Panc1 (cell line): Measurements from ENCODE around the gene SLIT3. TPM values are rescaled to one million over a fixed set of nuclear protein-coding genes. Genes with fewer than 3 reads are reported as not detected.

ENCODE experiments used
- ATAC-seq: fragments of 200-7000 bp; cut with Tn5 transposase; 2 replicates; pipeline ENCODE4 v1.9.1; 2020; ENCODE audit warnings: mild to moderate bottlenecking, moderate library complexity
- BruUV-seq: library from RNA; stranded (reverse); fragments of 400-500 nt; replicated peaks from 2 replicates; lab custom pipeline; 2021; lab: Mats Ljungman, UMichigan
- CTCF ChIA-PET: fragments of 300-600 bp; sonication (Branson Sonifier 250); formaldehyde crosslinking; loops from one replicate; lab custom pipeline; 2022; ENCODE audit warnings: antibody characterized with exemption; lab: Charles Lee
- POLR2A ChIA-PET: fragments of 300-600 bp; sonication (Branson Sonifier 250); formaldehyde crosslinking; loops from one replicate; lab custom pipeline; 2022; ENCODE audit warnings: antibody characterized with exemption; lab: Charles Lee
- DNase-seq: peaks from one replicate; pipeline ENCODE4 v3.0.0-alpha.2; 2010; ENCODE audit warnings: low read depth, low spot score
- H3K27ac ChIP-seq: 2 replicates; pipeline ENCODE4 v1.5.1; 2011; ENCODE audit warnings: mild to moderate bottlenecking, low read length, inconsistent platforms
- H3K27me3 ChIP-seq: fragments of 200-500 bp; sonication (Bioruptor generic); 2 replicates; pipeline ENCODE4 v1.6.0; 2014; ENCODE audit warnings: low read length, inconsistent platforms; ENCODE audit not compliant: control insufficient read depth, insufficient read depth
- H3K36me3 ChIP-seq: fragments of 200-500 bp; sonication (Bioruptor generic); 2 replicates; pipeline ENCODE4 v1.5.1; 2014; ENCODE audit warnings: inconsistent platforms, mild to moderate bottlenecking, low read length, moderate library complexity; ENCODE audit not compliant: control insufficient read depth, insufficient read depth
- H3K4me1 ChIP-seq: 2 replicates; pipeline ENCODE4 v1.5.1; 2011; ENCODE audit warnings: inconsistent platforms, mild to moderate bottlenecking, low read length, moderate library complexity; ENCODE audit not compliant: control insufficient read depth, insufficient read depth
- H3K4me3 ChIP-seq, 2 experiments: 2 replicates each; pipeline ENCODE4 v1.5.1; 2011 to 2012; ENCODE audit warnings: low read depth in 2 of 2, low read length in 2 of 2, mild to moderate bottlenecking in 2 of 2, inconsistent platforms in 1 of 2, moderate library complexity in 1 of 2
- H3K9me3 ChIP-seq: fragments of 200-500 bp; sonication (Bioruptor generic); 2 replicates; pipeline ENCODE4 v1.5.1; 2014; ENCODE audit warnings: low read depth, mild to moderate bottlenecking, inconsistent platforms, low read length, moderate library complexity; ENCODE audit not compliant: control insufficient read depth, insufficient read depth
- POLR2AphosphoS5 ChIP-seq: IDR thresholded peaks from 2 replicates; pipeline ENCODE4 v1.6.1; 2012; ENCODE audit warnings: mild to moderate bottlenecking, low read depth, low read length, moderate library complexity
- SIN3A ChIP-seq: IDR thresholded peaks from 2 replicates; pipeline ENCODE4 v1.6.1; 2012; ENCODE audit warnings: low read depth, mild to moderate bottlenecking, low read length, moderate library complexity, borderline replicate concordance; ENCODE audit not compliant: insufficient read depth
- TCF7L2 ChIP-seq: IDR thresholded peaks from 2 replicates; pipeline ENCODE4 v1.6.1; 2011; ENCODE audit warnings: mild to moderate bottlenecking, low read depth, low read length, inconsistent platforms
- in situ Hi-C: cut with HindIII; loops from 2 replicates; pipeline ENCODE4 v1.10.0; 2016; ENCODE audit warnings: low sequenced_read_pairs, low pct_unique_long_range_greater_than_20kb
- intact Hi-C: fragments of 100-400 bp; cut with micrococcal nuclease; formaldehyde crosslinking; loops from one replicate; pipeline ENCODE4 v1.10.0; 2022; ENCODE audit not compliant: unreplicated experiment
- total RNA-seq: library from RNA; stranded (reverse); gene quantifications from one replicate; pipeline ENCODE4 v1.2.1, GENCODE V29; 2021; ENCODE audit not compliant: unreplicated experiment
- TF ChIP-seq, protein P1 (sequence below): fragments of 450-650 bp; IDR thresholded peaks from 2 replicates; pipeline ENCODE4 v1.5.1; 2017; ENCODE audit warnings: mild to moderate bottlenecking
- TF ChIP-seq, protein P2 (sequence below), 2 experiments: IDR thresholded peaks; 2 replicates each; pipeline ENCODE4 v1.6.1; 2011 to 2012; ENCODE audit warnings: low read depth in 2 of 2, control low read depth in 1 of 2, low read length in 1 of 2, mild to moderate bottlenecking in 1 of 2, moderate library complexity in 1 of 2; ENCODE audit not compliant: insufficient read depth in 1 of 2

SLIT3 gene
- total RNA-seq, 1 experiment from 2014 or later = 26.4 TPM

GRCh38 chr5:169291877-169292276 is 9.1 kb downstream of the SLIT3 start:
- H3K4me3 ChIP-seq = no peak overlapping the region
- DNase-seq (no peak), ATAC-seq (no peak)
- H3K27me3 ChIP-seq = no peaks in the 10 kb centered on the region
- no TSS peak for BruUV-seq
- in situ Hi-C loops = no loop called here
- peaks cover 8% of the 10 kb centered on the region for H3K4me1 ChIP-seq
- TF ChIP-seq TCF7L2 (no peak), POLR2AphosphoS5 (no peak), SIN3A (no peak)
- TF ChIP-seq, protein P1, sequence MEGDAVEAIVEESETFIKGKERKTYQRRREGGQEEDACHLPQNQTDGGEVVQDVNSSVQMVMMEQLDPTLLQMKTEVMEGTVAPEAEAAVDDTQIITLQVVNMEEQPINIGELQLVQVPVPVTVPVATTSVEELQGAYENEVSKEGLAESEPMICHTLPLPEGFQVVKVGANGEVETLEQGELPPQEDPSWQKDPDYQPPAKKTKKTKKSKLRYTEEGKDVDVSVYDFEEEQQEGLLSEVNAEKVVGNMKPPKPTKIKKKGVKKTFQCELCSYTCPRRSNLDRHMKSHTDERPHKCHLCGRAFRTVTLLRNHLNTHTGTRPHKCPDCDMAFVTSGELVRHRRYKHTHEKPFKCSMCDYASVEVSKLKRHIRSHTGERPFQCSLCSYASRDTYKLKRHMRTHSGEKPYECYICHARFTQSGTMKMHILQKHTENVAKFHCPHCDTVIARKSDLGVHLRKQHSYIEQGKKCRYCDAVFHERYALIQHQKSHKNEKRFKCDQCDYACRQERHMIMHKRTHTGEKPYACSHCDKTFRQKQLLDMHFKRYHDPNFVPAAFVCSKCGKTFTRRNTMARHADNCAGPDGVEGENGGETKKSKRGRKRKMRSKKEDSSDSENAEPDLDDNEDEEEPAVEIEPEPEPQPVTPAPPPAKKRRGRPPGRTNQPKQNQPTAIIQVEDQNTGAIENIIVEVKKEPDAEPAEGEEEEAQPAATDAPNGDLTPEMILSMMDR = no peak
- TF ChIP-seq, protein P2, sequence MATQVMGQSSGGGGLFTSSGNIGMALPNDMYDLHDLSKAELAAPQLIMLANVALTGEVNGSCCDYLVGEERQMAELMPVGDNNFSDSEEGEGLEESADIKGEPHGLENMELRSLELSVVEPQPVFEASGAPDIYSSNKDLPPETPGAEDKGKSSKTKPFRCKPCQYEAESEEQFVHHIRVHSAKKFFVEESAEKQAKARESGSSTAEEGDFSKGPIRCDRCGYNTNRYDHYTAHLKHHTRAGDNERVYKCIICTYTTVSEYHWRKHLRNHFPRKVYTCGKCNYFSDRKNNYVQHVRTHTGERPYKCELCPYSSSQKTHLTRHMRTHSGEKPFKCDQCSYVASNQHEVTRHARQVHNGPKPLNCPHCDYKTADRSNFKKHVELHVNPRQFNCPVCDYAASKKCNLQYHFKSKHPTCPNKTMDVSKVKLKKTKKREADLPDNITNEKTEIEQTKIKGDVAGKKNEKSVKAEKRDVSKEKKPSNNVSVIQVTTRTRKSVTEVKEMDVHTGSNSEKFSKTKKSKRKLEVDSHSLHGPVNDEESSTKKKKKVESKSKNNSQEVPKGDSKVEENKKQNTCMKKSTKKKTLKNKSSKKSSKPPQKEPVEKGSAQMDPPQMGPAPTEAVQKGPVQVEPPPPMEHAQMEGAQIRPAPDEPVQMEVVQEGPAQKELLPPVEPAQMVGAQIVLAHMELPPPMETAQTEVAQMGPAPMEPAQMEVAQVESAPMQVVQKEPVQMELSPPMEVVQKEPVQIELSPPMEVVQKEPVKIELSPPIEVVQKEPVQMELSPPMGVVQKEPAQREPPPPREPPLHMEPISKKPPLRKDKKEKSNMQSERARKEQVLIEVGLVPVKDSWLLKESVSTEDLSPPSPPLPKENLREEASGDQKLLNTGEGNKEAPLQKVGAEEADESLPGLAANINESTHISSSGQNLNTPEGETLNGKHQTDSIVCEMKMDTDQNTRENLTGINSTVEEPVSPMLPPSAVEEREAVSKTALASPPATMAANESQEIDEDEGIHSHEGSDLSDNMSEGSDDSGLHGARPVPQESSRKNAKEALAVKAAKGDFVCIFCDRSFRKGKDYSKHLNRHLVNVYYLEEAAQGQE (IDR thresholded peaks at IDR 0.05; ENCODE audit: insufficient read depth in 1 of 2, low read depth in 2 of 2, low read length in 1 of 2) = no peak
- ChIA-PET POLR2A (no interaction called here), CTCF (no interaction called here)
- no peaks in the 10 kb centered on the region for H3K9me3 ChIP-seq
- no peak overlapping the region for H3K27ac ChIP-seq
- H3K36me3 ChIP-seq = no peaks in the 10 kb centered on the region
- intact Hi-C loops = no loop called here

DNA sequence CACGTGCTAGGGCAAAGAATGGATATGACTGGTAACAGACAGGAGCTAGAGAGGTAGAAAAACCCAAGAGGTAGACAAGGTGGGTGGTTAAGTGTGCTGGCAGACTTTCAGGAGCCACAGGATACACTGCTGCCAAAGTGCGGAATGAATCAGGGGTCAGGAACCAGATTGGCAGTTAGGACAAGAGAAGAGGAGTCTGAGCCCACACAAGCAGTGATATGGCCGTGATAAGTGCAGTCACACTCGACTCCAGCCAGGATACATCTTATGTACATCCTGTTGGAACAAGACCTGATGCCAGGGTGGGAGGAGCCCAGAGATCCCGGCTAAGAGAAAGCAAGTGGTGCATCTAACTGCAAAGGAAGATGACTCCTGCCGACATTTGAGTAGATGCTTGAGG is 10.0 kb downstream of the SLIT3 start:
- ChIA-PET CTCF (no interaction called here), POLR2A (no interaction called here)
- peak; percentile 37; the same call in 1 of the 2 replicates for ATAC-seq
- intact Hi-C loops (no loop called here), in situ Hi-C loops (no loop called here)
- Histone ChIP-seq H3K4me3 (no peak overlapping the region), H3K36me3 (no peaks in the 10 kb centered on the region), H3K27ac (no peak overlapping the region), H3K27me3 (no peaks in the 10 kb centered on the region), H3K9me3 (no peaks in the 10 kb centered on the region), H3K4me1 (peaks cover 2% of the 10 kb centered on the region; the same call in 1 of the 2 replicates)
- no peak for DNase-seq
- no peak for TF ChIP-seq SIN3A
- TF ChIP-seq, protein P1 = no peak
- TF ChIP-seq, protein P2 (IDR thresholded peaks at IDR 0.05; ENCODE audit: insufficient read depth in 1 of 2, low read depth in 2 of 2, low read length in 1 of 2) = no peak
- no peak for TF ChIP-seq POLR2AphosphoS5
- TF ChIP-seq TCF7L2 = no peak
- no TSS peak for BruUV-seq
